Spleen (tissue), 11 donors: ENCODE data around the gene TMEM120B. TPM values are rescaled to one million over a fixed set of nuclear protein-coding genes. Genes with fewer than 3 reads are reported as not detected.
A peak's percentile ranks its signal among the peaks of the same experiment; 100 is the strongest.

Source experiments
- DNase-seq: peaks from one replicate; pipeline ENCODE4 v3.0.0-alpha.2; 2020
- H3K27ac ChIP-seq, 8 donors: fragments of 200-600 bp; sonication (generic) in 7 of 8; 1 replicate in 4 of 8; 2 replicates in 4 of 8; pipeline versions ENCODE4 v1.5.0 to v1.8.0; 2016 to 2021; ENCODE audit warnings: inconsistent platforms in 4 of 8, mild to moderate bottlenecking in 4 of 8, moderate library complexity in 1 of 8
- H3K27me3 ChIP-seq, 7 donors: fragments of 200-600 bp; sonication (generic) in 6 of 7; replicated peaks in 1 of 7; 1 replicate in 4 of 7; 2 replicates in 3 of 7; pipeline versions ENCODE4 v1.5.0 to v1.8.0; 2016 to 2021; ENCODE audit warnings: inconsistent platforms in 3 of 7, mild to moderate bottlenecking in 1 of 7
- H3K36me3 ChIP-seq, 6 donors: fragments of 200-600 bp; sonication (generic) in 5 of 6; 1 replicate in 4 of 6; 2 replicates in 2 of 6; pipeline versions ENCODE4 v1.5.0 to v1.8.0; 2016 to 2021; ENCODE audit warnings: inconsistent platforms in 2 of 6
- H3K4me1 ChIP-seq, 6 donors: fragments of 200-600 bp; sonication (generic) in 5 of 6; 1 replicate in 3 of 6; 2 replicates in 3 of 6; pipeline versions ENCODE4 v1.5.0 to v1.8.0; 2016 to 2021; ENCODE audit warnings: inconsistent platforms in 3 of 6
- H3K4me3 ChIP-seq, 8 donors: fragments of 200-600 bp; sonication (generic) in 7 of 8; 1 replicate in 4 of 8; 2 replicates in 4 of 8; pipeline versions ENCODE4 v1.5.0 to v1.8.0; 2016 to 2021; ENCODE audit warnings: inconsistent platforms in 4 of 8, mild to moderate bottlenecking in 4 of 8, moderate library complexity in 2 of 8
- H3K9me3 ChIP-seq, 8 donors: fragments of 200-600 bp; sonication (generic) in 7 of 8; 1 replicate in 4 of 8; 2 replicates in 4 of 8; pipeline versions ENCODE4 v1.5.0 to v1.8.0; 2016 to 2021; ENCODE audit warnings: inconsistent platforms in 4 of 8
- POLR2A ChIP-seq, 3 donors: fragments of 450-650 bp; IDR thresholded peaks; one replicate each; pipeline ENCODE4 v1.5.1; 2017; ENCODE audit warnings: antibody characterized with exemption in 3 of 3, mild to moderate bottlenecking in 1 of 3
- POLR2AphosphoS5 ChIP-seq, 3 donors: sonication (generic); formaldehyde crosslinking; IDR thresholded peaks; one replicate each; pipeline ENCODE4 v1.5.1; 2017; ENCODE audit warnings: antibody characterized with exemption in 3 of 3
- WGBS, 5 donors: extraction: QIAGEN DNeasy Blood & Tissue Kit in 3 of 5; methylation state at CpG; one replicate each; pipeline versions ENCODE4 v1.1.5 to v1.1.7; 2013 to 2018; 5-methylcytosine and 5-hydroxymethylcytosine counted together
- intact Hi-C: fragments of 100-400 bp; cut with DNase I; formaldehyde crosslinking; loops from one replicate; pipeline ENCODE4 v1.15.0; 2023; ENCODE audit warnings: low total_unique reads
- polyA plus RNA-seq, 3 donors: library from polyadenylated mRNA; stranded (reverse); fragments of 200-250 nt; gene quantifications; one replicate each; pipeline ENCODE4 v1.2.1, GENCODE V29; 2013
- total RNA-seq, 7 donors: library from RNA; depleted of rRNA in 3 of 7; stranded (reverse); fragments of >200 nt in 3 of 7; fragmentation: NEBNext Ultra II Directional in 4 of 7; extraction: Animal tissue kit (Norgen Biotek cat#: 25700) in 4 of 7; gene quantifications; one replicate each; pipeline versions ENCODE4 v1.1.0 to v1.2.1, GENCODE V29; 2016 to 2021
- TF ChIP-seq, protein P1 (sequence below), 11 experiments: fragments of 200-600 bp in 7 of 11; fragments of 450-650 bp in 4 of 11; sonication (generic) in 4 of 11; IDR thresholded peaks in 8 of 11; conservative IDR thresholded peaks in 3 of 11; 1 replicate in 7 of 11; 2 replicates in 4 of 11; pipeline versions ENCODE4 v1.4.0 to v1.8.0; 2016 to 2021; ENCODE audit warnings: antibody characterized with exemption in 11 of 11, inconsistent platforms in 4 of 11, mild to moderate bottlenecking in 1 of 11
- donor health status: healthy with polysubstance abuse.
- donor health status: DM: no; HTN: no; CAD: no; lungs with moderate emphysema.
- donor health status: DM: no; HTN: no; CAD: no.
- donor health status: Bipolar disorder and iron deficiency.
- donor health status: healthy.
- donor health status: DM: no; HTN: no; CAD: no.
- donor health status: DM: yes; HTN: yes; CAD: no.

Gene TMEM120B
- total and polyA plus RNA-seq, 10 donors: 2.9 to 8.9 (median 5.8) TPM

DNA sequence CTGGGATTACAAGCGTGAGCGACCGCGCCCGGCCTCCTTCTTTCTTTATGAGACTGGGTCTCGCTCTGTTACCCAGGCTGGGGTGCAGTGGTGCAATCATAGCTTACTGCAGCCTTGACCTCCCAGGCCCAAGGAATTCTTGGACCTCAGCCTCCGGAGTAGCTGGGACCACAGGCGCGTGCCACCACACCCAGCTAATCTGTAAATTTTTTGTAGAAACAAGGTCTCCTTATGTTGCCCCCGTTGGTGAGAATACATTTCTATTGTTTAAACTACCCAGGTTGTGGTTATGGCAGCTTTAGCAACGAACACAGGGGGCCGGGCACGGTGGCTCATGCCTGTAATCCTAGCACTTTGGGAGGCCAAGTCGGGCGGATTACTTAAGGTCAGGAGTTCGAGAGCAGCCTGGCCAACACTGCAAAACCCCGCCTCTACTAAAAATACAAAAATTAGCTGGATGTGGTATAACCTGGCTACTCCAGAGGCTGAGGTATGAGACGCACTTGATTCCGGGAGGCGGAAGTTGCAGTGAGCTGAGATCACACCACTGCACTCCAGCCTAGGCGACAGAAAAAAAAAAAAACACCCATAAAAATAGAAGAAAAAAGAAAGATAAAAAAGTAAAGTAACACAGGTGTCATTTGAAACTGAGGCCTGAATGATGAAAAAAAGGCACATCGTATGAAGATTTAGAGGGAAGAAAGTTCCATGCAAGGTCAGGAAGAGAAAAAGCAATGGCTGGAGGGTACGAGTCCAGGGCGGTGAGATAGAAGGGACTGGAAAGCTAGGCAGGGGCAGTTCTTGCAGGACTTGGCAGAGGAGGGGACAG is 977 bp upstream of the TMEM120B start:
- Histone ChIP-seq H3K27ac (peak overlapping the region in 7 of 8 donors; percentile 72 to 93 (median 87)), H3K4me1 (peaks cover 7 to 41% (median 24%) of the 10 kb centered on the region in 6 donors), H3K9me3 (no peaks in the 10 kb centered on the region), H3K27me3 (no peaks in the 10 kb centered on the region), H3K4me3 (peak overlapping the region; percentile 83 to 99 (median 94)), H3K36me3 (no peaks in the 10 kb centered on the region)
- WGBS, 5 donors: 51 to 62% (median 53%) methylated on average over 24 of the region's 24 CpGs
- intact Hi-C loops: no loop called here
- TF ChIP-seq POLR2AphosphoS5 (IDR thresholded peaks at IDR 0.05) (no peak), POLR2A (IDR thresholded peaks at IDR 0.05) (no peak)
- TF ChIP-seq, protein P1, sequence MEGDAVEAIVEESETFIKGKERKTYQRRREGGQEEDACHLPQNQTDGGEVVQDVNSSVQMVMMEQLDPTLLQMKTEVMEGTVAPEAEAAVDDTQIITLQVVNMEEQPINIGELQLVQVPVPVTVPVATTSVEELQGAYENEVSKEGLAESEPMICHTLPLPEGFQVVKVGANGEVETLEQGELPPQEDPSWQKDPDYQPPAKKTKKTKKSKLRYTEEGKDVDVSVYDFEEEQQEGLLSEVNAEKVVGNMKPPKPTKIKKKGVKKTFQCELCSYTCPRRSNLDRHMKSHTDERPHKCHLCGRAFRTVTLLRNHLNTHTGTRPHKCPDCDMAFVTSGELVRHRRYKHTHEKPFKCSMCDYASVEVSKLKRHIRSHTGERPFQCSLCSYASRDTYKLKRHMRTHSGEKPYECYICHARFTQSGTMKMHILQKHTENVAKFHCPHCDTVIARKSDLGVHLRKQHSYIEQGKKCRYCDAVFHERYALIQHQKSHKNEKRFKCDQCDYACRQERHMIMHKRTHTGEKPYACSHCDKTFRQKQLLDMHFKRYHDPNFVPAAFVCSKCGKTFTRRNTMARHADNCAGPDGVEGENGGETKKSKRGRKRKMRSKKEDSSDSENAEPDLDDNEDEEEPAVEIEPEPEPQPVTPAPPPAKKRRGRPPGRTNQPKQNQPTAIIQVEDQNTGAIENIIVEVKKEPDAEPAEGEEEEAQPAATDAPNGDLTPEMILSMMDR (IDR thresholded peaks at IDR 0.05 in 8 of 11, conservative IDR thresholded peaks at IDR 0.05 in 3 of 11): no peak
- DNase-seq: no peak

DNA sequence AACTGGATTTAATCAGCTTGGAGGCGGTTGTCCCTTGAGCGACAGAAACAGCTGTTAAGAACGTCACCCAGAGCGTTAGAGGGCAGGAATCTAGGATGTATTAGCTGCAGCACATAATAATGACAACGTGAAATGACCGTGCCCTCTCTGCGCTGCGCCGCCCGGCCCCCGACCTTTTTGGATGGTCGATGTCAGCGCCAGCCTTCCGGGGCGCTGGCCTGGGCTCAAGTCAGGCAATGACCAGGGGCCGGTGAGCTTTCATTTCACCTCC is 427 bp upstream of the TMEM120B start:
- peaks cover 7 to 46% (median 24%) of the 10 kb centered on the region in 6 donors for H3K4me1 ChIP-seq
- peak; percentile 80 for DNase-seq
- peak overlapping the region; percentile 83 to 99 (median 94) for H3K4me3 ChIP-seq
- H3K27me3 ChIP-seq: no peaks in the 10 kb centered on the region
- 0 to 2% (median 1%) methylated on average over 15 to 16 of the region's 16 CpGs for WGBS, 5 donors
- no peaks in the 10 kb centered on the region for H3K9me3 ChIP-seq
- H3K36me3 ChIP-seq: no peaks in the 10 kb centered on the region
- intact Hi-C loops: no loop called here
- H3K27ac ChIP-seq: peak overlapping the region in 7 of 8 donors; percentile 72 to 93 (median 87)
- TF ChIP-seq POLR2AphosphoS5 (IDR thresholded peaks at IDR 0.05) (no peak), POLR2A (IDR thresholded peaks at IDR 0.05) (no peak)
- TF ChIP-seq, protein P1 (IDR thresholded peaks at IDR 0.05 in 8 of 11, conservative IDR thresholded peaks at IDR 0.05 in 3 of 11): no peak

DNA sequence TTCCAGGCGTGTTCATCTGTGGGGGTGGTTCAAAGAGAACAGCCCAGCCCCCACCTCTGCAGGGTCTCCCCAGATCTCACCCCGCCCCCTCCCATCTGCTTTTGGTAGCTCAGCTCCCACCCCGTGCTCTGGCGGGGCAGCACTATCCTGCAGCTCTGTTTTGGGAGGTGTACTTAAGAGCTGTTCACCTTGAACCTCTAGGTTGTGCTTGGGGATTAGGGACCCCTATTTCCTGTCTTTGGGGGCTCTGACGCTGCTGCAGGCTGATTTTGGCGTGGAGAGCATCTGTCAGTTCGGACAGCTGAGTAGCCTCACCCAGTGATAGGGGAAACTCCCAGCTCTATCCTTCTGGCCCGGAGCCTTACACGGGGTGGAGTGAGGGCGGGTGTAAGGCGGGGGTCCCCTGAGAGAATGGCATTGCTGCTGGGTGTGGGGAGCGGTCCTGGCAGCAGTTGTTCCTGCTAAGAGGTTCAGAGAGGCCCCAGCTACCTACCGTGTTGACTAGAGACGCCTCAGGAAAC is 765 bp downstream of the TMEM120B start:
- no peak for DNase-seq
- peaks cover 7 to 49% (median 24%) of the 10 kb centered on the region in 6 donors for H3K4me1 ChIP-seq

More for the DNA sequence above, 765 bp downstream of the TMEM120B start:
- intact Hi-C loops: no loop called here
- no peaks in the 10 kb centered on the region for H3K36me3 ChIP-seq
- no peaks in the 10 kb centered on the region for H3K27me3 ChIP-seq
- WGBS, 5 donors: 16 to 30% (median 19%) methylated on average over 10 to 14 of the region's 14 CpGs
- TF ChIP-seq POLR2AphosphoS5 (IDR thresholded peaks at IDR 0.05): no peak
- TF ChIP-seq, protein P1 (IDR thresholded peaks at IDR 0.05 in 8 of 11, conservative IDR thresholded peaks at IDR 0.05 in 3 of 11): no peak
- no peak for TF ChIP-seq POLR2A (IDR thresholded peaks at IDR 0.05)
- H3K9me3 ChIP-seq: no peaks in the 10 kb centered on the region
- peak overlapping the region in 7 of 8 donors; percentile 48 to 93 (median 87) for H3K27ac ChIP-seq
- peak overlapping the region; percentile 83 to 99 (median 94) for H3K4me3 ChIP-seq
